DLD1 (cell line): ENCODE measurements around the gene PRDM16.

Source experiments
- in situ Hi-C: cut with HindIII; loops from 2 replicates; pipeline ENCODE4 v1.10.0; 2017; ENCODE audit warnings: low sequenced_read_pairs

Gene PRDM16

GRCh38 chr1:3373700-3374405 is 304.9 kb downstream of the PRDM16 start:
- in situ Hi-C loops, result no loop called here

DNA sequence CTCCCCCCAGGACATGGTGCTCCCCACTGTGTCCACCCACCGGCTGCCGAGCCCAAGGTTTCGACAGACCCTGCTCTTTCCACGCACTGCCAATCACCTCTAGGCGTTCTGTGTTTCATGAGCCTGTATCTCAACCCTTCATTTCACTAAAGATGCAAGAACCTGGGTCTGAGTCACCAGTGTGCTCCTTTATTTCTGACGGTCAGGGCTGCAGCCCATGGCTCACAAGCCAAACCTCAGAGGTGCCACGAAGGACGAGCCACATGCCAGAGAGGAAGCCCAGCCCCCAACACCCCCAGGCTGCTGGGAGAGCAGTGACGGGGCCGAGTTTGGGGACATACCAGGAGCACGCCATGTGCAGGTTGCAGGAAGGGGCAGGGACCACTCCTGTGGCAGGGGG is 306.2 kb downstream of the PRDM16 start:
- in situ Hi-C loops, result no loop called here

DNA sequence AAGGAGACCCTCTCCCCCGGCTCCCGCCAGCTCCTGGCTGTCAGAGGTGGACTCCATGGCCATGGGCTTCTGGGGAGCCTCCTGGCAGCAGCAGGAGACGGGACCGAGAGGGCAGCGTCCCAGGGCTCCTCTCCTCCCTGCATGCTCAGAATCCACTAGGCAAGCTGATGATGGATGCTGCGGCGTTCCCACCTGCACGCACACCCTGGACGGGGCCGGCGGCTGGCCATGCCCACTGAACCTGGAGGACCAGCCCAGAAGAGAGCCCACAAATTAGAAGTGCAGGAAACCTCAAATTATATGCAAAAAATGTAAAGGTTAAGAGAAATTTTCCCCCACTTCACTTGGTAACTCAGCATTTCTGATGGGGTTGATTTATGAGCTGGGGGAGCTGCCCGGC is 308.2 kb downstream of the PRDM16 start:
- in situ Hi-C loops, result no loop called here

GRCh38 chr1:3377604-3378279 is 308.7 kb downstream of the PRDM16 start:
- in situ Hi-C loops, result no loop called here

GRCh38 chr1:3378411-3379208 is 309.6 kb downstream of the PRDM16 start:
- in situ Hi-C loops, result no loop called here

- in situ Hi-C loops, result loop anchor here (10.0 kb wide), 2 partner anchors 135 to 205 kb away; no protein-coding TSS in a partner anchor
Observed at GRCh38 chr1:3379934-3380333, 310.9 kb downstream of the PRDM16 start.

- in situ Hi-C loops, result loop anchor here (10.0 kb wide), 2 partner anchors 136 to 206 kb away; no protein-coding TSS in a partner anchor
Observed at GRCh38 chr1:3380469-3380868, 311.5 kb downstream of the PRDM16 start.

- in situ Hi-C loops, result loop anchor here (10.0 kb wide), 2 partner anchors 137 to 207 kb away; no protein-coding TSS in a partner anchor
Observed at GRCh38 chr1:3381901-3382300, 312.9 kb downstream of the PRDM16 start.

- in situ Hi-C loops, result loop anchor here (10.0 kb wide), 2 partner anchors 138 to 208 kb away; no protein-coding TSS in a partner anchor
Observed at GRCh38 chr1:3382326-3383057, 313.5 kb downstream of the PRDM16 start.

- in situ Hi-C loops, result loop anchor here (10.0 kb wide), 2 partner anchors 139 to 209 kb away; no protein-coding TSS in a partner anchor
Observed at GRCh38 chr1:3383679-3384078, 314.7 kb downstream of the PRDM16 start.

- in situ Hi-C loops, result loop anchor here (10.0 kb wide), 2 partner anchors 140 to 210 kb away; no protein-coding TSS in a partner anchor
Observed at GRCh38 chr1:3384407-3384806, 315.4 kb downstream of the PRDM16 start.

GRCh38 chr1:3386205-3387002 is 317.4 kb downstream of the PRDM16 start:
- in situ Hi-C loops, result loop anchor here (10.0 kb wide), 2 partner anchors 142 to 212 kb away; no protein-coding TSS in a partner anchor

DNA sequence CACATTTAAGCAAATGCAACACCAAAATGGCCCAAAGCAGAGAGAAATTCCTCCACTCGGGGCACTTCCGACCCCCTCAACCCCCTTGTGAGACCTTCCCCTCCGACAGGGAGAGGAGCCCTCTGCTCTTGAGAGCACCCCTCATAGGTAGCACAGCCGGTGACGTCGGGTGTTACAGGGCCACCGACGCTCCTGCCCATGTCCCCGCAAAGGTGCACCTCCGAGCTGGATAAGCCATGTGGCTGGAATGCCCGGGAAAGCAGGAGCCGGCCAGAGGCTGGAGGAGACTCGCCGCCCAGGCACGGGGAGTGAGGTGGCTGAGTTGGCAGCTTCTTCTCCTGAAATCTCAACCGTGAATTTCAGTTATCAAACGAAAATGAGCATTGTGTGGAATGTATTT is 318.4 kb downstream of the PRDM16 start:
- in situ Hi-C loops, result loop anchor here (10.0 kb wide), 2 partner anchors 143 to 213 kb away; no protein-coding TSS in a partner anchor

DNA sequence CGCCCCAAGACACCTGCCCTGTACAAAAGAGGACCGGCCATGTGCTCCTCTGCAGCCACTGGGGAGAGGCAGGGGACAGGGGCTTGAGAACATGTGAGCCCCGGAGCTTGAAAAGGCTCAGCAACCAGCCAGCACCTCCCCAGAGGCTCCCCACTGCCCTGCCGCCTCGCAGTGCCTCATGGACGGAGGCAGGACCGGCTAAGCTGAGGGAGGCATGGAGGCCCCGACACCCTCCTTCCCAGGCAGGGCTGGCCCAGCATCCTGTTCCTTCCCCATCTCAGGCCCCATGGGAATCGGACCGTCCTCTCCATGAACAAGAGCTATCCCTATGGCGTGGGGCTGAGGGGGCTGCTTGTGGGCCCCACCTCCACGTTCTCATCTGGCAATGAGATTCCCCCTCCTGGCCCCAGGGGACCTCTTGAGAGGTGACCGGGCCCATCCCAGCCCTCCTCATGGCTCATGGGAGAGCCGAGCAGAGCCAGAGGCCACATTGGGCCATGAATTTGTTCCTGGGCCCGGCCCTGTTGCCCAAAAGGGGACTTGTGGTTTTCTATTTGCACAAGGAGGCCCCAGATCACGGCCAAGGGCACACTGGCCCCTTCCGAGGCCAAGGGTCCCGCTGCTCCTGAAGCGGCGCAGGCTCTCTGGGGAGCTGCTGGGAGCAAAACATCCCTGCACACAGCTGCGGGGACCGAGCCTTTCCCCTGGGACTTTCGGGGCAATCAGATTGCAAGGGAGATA is 320.3 kb downstream of the PRDM16 start:
- in situ Hi-C loops, result loop anchor here (10.0 kb wide), 2 partner anchors 144 to 214 kb away; no protein-coding TSS in a partner anchor

GRCh38 chr1:3390291-3390690 is 321.3 kb downstream of the PRDM16 start:
- in situ Hi-C loops, result no loop called here

DNA sequence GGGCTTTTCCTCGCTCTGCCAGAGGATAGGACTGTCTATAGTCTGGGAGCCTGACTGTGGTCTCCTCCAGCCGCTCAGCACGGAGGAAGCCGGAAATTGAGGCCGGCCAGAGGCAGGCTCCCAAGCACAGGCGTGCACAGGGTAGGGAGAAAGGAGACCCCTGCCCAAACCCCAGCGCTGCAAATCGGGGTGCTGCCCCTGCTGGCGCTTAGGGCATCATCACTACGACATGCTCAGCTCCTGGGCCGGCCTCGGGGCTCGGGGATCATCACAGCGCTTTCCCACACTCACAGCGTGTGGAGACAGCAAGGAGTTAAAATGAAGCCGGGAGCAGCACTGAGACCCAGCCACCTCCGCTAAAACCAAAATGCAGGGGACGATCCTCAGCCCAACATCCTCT is 322.7 kb downstream of the PRDM16 start:
- in situ Hi-C loops, result no loop called here

DNA sequence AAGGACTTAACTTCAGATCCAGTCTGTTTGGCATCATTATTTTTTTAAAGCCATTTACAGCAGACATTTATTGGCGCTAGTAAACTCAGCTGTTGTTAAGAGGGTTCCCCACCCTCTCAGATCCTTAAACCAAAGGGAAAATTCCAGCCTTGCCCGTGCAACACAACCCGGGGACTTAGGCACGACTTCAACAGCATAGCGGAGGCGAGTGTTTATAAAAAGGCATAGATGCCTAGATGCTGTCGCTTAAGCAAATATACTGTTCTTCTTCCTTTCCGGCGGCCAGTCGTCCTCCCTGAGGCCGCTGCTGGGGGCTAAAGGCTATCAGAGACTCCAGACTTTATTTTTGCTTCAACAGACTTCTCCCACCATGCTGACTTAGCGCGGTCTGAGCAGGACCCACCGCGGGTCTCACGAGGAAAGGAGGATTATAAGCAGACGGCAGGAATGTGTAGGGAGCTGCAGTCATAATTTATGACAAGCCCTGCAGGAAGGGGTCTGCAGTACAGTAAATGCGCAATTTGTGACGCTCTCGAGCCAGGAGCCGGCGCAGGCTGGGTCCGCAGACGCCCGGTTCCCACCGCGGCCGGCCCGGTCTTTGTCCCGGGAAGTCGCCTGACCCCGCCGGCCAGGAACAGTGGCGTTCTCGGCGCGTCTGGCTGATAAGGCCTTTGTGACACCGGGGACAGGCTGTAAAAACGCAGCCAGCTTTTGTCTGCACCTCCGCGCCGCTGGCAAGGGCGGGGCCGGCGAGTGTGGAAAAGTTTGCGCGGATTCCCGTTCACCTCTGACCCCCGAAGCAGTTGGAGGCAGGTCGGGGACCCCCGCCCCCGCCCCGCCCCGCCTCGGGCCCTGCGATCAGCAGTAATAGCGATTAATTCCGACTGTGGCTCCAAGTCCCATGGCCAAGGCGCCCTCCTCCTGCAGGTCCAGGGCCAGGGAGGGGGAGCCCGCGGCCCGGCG is 324.3 kb downstream of the PRDM16 start:
- in situ Hi-C loops, result no loop called here
